ENCODE measurements around the gene GOLGA2. TPM values are rescaled to one million over a fixed set of nuclear protein-coding genes. Genes with fewer than 3 reads are reported as not detected.

GOLGA2 gene
- total RNA-seq, 4 donors from 2014 or later, result 18.4 to 174 (median 89.9) TPM

DNA sequence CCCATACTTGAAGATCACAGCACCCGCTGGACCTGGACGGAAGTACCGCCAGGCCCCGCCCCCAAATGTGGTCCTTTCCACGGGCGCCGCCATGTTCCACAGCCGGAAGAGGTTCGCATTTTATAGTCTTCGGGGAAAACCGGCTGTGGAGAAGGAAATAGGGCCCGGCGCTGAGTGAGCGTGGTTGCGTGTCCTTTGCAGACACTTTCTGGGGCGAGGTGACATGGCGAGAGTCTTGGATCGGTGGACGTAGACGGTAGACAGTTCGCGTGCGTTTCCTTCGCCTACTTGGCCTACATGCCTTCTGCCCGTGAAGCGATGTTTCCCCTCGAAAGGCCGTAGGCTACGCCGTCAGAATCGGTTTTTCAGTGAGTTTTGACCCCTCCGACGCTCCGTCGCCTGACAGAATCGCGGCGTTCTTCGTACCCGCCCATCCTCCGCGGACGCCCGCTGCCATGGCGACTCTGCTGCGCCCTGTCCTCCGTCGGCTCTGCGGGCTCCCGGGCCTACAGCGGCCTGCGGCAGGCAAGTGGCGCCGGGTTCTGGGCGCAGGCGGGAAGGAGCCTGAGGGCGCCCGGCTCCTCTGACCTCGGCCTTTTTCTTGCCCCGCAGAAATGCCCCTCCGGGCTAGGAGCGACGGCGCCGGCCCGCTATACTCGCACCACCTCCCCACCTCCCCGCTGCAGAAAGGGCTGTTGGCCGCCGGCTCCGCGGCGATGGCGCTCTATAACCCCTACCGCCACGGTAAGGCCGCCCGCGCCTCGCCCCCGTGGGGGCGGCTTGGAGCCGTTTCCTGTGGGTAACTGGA lies 46.8 kb upstream of the GOLGA2 start, which contains the start of the genes COQ4 and TRUB2:
TSS of gene COQ4 (plus strand) at position 436 of the 808 bp plus-strand sequence. CDS start at position 456, 20 bp downstream.
TSS of gene TRUB2 (minus strand) at position 44 of the 808 bp plus-strand sequence. CDS start at position 5, 39 bp downstream.
- Histone ChIP-seq H3K27ac (peak within 1 kb of the TSS; percentile 89 to 90), H3K9me3 (no peaks in the 10 kb centered on the region), H3K36me3 (no peaks in the 10 kb centered on the region), H3K27me3 (no peaks in the 10 kb centered on the region), H3K4me1 (peaks cover 0 to 17% of the 10 kb centered on the region in 2 donors), H3K4me3 (peak within 1 kb of the TSS; percentile 85 to 95)
- TF ChIP-seq, protein P1, sequence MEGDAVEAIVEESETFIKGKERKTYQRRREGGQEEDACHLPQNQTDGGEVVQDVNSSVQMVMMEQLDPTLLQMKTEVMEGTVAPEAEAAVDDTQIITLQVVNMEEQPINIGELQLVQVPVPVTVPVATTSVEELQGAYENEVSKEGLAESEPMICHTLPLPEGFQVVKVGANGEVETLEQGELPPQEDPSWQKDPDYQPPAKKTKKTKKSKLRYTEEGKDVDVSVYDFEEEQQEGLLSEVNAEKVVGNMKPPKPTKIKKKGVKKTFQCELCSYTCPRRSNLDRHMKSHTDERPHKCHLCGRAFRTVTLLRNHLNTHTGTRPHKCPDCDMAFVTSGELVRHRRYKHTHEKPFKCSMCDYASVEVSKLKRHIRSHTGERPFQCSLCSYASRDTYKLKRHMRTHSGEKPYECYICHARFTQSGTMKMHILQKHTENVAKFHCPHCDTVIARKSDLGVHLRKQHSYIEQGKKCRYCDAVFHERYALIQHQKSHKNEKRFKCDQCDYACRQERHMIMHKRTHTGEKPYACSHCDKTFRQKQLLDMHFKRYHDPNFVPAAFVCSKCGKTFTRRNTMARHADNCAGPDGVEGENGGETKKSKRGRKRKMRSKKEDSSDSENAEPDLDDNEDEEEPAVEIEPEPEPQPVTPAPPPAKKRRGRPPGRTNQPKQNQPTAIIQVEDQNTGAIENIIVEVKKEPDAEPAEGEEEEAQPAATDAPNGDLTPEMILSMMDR (IDR thresholded peaks at IDR 0.05), result peak in 3 of 4 experiments; percentile 16 to 27 (median 25)
- peak in 1 of 2 donors; percentile 42 for TF ChIP-seq POLR2A (IDR thresholded peaks at IDR 0.05)
- intact Hi-C loops (cut with DNase I; ENCODE audit: low total_unique reads), result no loop called here
- peak; percentile 92 for DNase-seq

DNA sequence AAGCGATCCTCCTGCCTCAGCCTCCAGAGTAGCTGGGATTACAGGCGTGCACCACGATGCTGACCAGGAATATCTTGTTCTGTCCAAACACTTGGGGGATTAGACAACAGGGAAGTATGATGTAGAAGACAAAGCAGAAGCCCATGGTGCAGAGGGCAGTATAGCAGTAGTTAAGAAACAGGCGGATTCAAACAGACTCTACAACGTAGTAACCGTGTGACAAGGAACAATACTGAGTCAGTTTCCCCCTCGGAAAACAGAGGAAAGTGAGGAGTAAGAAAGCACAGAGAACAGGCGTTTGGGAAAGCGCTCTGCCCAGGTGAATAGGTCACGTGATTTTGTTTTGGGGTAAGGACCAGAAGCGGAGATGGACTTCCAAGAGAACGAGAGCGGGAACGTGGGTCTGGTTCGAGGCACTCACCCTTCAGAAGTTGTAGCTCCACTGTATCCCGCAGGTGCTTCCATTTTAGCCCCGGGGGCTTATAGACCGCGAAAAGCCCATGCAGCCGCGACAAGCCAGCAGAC lies 46.1 kb upstream of the GOLGA2 start:
- Histone ChIP-seq H3K27me3 (no peaks in the 10 kb centered on the region), H3K4me1 (peaks cover 0 to 17% of the 10 kb centered on the region in 2 donors), H3K27ac (peak overlapping the region; percentile 89 to 90), H3K9me3 (no peaks in the 10 kb centered on the region), H3K36me3 (no peaks in the 10 kb centered on the region), H3K4me3 (peak overlapping the region; percentile 85 to 95)
- intact Hi-C loops (cut with DNase I; ENCODE audit: low total_unique reads), result no loop called here
- no peak for DNase-seq
- TF ChIP-seq, protein P1 (IDR thresholded peaks at IDR 0.05), result no peak
- no peak for TF ChIP-seq POLR2A (IDR thresholded peaks at IDR 0.05)

DNA sequence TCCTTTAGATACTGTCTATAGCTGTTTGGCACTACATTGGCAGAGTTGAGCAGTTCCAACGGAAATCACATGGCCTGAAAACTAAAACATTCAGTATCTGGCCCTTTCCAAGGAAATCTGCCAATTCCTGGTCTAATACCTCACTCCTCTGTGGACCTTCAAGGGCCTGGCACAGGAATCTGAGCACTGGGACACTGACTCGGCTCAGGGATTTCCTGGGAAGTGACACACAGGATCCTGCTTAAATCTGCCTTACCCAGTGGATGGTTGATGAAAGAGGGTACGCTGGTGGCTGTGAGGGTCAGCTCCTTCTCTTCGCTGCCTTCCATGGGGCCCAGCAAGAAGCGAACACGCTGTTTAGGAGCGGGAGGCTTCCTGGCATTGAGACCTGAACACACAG lies 45.5 kb upstream of the GOLGA2 start:
- Histone ChIP-seq H3K4me1 (peaks cover 0 to 17% of the 10 kb centered on the region in 2 donors), H3K4me3 (peak overlapping the region; percentile 85 to 95), H3K36me3 (no peaks in the 10 kb centered on the region), H3K27ac (no peak overlapping the region), H3K27me3 (no peaks in the 10 kb centered on the region), H3K9me3 (no peaks in the 10 kb centered on the region)
- no peak for DNase-seq
- intact Hi-C loops (cut with DNase I; ENCODE audit: low total_unique reads), result no loop called here
- TF ChIP-seq, protein P1 (IDR thresholded peaks at IDR 0.05), result no peak
- TF ChIP-seq POLR2A (IDR thresholded peaks at IDR 0.05), result no peak

DNA sequence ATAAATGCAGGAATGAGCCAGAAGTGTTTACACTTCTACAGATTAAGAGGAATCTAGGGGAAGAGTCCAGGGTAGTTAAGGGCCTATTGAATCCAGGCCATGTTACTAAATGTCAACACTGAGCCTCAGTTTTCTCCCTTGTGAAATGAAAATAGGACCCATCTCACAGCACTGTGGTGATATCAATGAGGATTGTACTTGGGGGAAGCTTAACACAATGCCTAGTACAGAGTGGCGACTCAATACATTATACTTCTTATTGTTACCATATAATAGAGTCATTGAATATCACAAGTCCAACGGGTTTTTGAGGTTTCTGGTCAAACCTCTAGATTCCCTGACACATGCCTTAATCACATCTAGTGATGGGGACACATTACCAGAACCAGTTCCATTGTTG lies 41.8 kb upstream of the GOLGA2 start:
- no peak for DNase-seq
- intact Hi-C loops (cut with DNase I; ENCODE audit: low total_unique reads), result no loop called here
- no peaks in the 10 kb centered on the region for H3K27me3 ChIP-seq
- H3K4me1 ChIP-seq, result peaks cover 0 to 5% of the 10 kb centered on the region in 2 donors
- H3K9me3 ChIP-seq, result no peaks in the 10 kb centered on the region
- no peak for TF ChIP-seq POLR2A (IDR thresholded peaks at IDR 0.05)
- TF ChIP-seq, protein P1 (IDR thresholded peaks at IDR 0.05), result no peak
- no peaks in the 10 kb centered on the region for H3K36me3 ChIP-seq
- H3K27ac ChIP-seq, result no peak overlapping the region
- no peak overlapping the region for H3K4me3 ChIP-seq

DNA sequence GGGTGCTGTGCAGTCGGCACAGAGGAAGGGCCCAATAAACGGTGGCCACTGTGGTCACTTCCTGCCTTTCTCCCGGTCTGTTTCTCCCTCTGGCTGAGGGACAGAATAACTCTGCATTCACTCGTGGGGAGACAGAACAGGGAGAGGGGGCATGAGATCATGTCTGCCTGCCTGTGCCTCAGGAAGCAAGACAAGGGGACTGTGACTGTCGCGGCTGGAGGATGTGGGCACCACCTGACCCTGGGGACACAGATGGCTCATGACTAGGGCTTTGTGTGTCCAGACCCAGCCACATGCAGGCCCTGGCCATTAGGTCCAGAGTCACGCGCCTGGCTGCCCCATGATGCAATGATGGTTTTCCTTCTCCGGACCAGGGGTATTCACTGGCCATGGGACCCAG lies 40.6 kb upstream of the GOLGA2 start:
- no peaks in the 10 kb centered on the region for H3K36me3 ChIP-seq
- no peak overlapping the region for H3K27ac ChIP-seq
- H3K4me3 ChIP-seq, result no peak overlapping the region
- no peak for DNase-seq
- peaks cover 0 to 2% of the 10 kb centered on the region in 2 donors for H3K4me1 ChIP-seq
- no peaks in the 10 kb centered on the region for H3K27me3 ChIP-seq
- H3K9me3 ChIP-seq, result no peaks in the 10 kb centered on the region
- TF ChIP-seq, protein P1 (IDR thresholded peaks at IDR 0.05), result no peak
- TF ChIP-seq POLR2A (IDR thresholded peaks at IDR 0.05), result no peak
- intact Hi-C loops (cut with DNase I; ENCODE audit: low total_unique reads), result no loop called here
